NCI-H2196 treated with DMSO at 0.1 percent for 48 hours (cell line): Measurements from ENCODE around the gene HAUS1.
"Not testable (repeated sequence)": the region's sequence is repeated elsewhere in the genome, so short reads cannot be mapped to it uniquely, and the experiment has no call there.

ENCODE experiments used
- DNase-seq: peaks from one replicate; lab custom pipeline; 2025; ENCODE audit not compliant: unreplicated experiment; lab: John Stamatoyannopoulos, UW

The HAUS1 gene

DNA sequence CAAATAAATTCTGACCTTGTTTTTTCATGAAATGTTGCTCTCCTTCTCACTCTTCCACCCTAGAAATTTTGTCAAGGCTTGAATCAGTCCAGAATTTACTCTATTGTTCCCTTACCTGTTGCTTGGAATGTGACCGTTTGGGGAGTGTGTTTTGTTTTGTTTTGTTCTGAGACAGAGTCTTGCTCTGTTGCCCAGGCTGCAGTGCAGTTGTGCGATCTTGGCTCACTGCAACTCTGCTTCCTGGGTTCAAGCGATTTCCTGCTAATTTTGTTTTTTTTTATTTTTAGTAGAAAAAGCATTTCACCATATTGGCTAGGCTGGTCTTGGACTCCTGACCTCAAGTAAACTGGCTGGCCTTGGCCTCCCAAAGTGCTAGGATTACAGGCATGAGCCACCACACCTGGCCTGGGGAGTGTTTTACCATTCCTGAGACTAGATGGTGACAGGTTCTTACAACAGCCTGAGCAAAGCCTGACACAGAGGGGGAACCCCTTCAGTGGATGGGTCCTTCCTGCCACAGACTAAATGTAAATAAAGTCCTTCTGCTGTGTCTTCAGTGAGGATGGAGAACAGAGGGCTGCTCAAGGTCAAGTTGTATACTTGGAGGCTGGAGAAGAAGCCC lies 52.0 kb downstream of the HAUS1 start:
- no peak for DNase-seq

DNA sequence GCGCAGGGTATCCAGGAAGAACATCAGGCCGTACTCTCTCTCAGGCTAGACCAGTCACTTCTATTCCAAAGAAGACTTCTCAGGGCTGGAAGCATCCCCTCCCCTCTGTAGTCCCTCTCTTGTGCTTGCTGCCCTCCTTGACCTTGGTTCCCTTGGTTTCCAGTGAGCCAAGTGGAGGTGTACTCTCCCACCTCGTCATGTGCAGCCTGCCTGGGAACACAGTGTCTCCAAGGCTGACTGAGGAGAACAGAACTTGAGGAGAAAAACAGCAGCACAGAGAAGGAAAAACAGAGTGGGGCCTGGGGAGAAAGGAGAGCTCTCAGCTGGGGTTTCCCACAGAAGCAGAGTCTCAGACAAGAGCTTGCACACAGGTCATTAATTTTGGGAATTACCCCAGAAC lies 52.7 kb downstream of the HAUS1 start:
- DNase-seq, result no peak

DNA sequence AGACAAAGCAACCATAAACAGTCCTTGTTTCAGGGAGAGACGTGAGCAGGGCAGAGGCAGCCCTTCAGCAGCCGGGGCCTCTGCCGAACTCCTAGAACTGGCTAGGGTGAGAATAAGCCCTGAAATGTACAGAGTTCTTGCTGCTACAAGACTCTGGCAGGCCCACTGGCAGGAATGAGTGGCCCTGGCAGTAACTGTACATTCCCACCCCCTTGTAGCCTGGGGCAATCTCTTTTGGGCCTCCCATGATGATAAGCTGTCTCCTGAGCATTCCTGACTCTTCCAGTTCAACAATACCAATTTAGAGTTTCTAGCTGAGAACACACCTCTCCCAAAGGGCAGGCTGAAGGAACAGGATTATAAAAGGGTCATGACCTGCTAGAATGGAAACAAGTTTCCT lies 54.3 kb downstream of the HAUS1 start:
- DNase-seq, result no peak

DNA sequence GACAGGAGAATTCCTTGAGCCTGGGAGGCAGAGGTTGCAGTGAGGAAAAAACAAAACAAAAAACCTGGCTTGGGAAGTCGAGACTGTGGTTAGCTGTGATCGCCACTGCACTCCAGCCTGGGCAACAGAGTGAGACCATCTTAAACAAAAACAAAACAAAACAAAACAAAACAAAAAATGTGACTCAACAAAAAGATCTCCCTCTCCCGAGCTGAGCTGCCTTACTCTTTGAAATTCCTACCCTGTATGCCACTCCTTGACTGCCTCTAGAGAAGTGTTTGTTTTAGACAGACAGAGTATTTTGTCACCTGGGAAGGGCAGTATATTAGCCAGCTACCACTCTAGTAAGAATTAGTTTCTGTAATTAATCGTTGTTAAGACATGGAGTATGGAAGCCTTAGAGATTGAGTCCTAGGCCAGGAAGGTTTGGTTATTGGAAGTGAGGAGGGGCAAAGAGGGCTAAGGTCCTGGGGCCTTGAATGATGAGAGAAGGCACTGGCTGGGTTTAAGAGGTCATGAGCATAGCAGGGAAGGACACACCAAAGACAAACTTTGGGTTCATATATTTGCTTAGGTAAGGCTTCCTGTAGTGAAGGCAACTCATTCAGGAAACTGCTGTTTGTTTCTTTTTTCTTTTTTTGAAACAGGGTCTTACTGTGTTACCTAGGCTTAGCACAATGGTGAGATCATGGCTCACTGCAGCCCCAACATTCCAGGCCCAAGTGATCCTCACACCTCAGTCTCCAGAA lies 56.0 kb downstream of the HAUS1 start:
- no peak for DNase-seq

DNA sequence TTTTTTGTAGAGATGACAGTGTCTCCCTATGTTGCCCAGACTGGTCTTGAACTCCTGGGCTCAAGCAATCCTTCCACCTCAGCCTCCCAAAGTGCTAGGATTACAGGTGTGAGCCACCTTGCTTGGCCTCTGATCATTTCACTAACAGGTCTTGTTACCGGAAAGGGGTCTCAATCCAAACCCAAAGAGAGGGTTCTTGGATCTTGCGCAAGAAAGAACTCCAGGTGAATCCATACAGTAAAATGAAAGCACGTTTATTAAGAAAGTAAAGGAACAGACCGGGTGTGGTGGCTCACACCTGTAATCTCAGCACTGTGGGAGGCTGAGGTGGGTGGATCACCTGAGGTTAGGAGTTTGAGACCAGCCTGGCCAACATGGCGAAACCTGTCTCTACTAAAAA lies 56.7 kb downstream of the HAUS1 start:
- DNase-seq, result not testable (repeated sequence)

DNA sequence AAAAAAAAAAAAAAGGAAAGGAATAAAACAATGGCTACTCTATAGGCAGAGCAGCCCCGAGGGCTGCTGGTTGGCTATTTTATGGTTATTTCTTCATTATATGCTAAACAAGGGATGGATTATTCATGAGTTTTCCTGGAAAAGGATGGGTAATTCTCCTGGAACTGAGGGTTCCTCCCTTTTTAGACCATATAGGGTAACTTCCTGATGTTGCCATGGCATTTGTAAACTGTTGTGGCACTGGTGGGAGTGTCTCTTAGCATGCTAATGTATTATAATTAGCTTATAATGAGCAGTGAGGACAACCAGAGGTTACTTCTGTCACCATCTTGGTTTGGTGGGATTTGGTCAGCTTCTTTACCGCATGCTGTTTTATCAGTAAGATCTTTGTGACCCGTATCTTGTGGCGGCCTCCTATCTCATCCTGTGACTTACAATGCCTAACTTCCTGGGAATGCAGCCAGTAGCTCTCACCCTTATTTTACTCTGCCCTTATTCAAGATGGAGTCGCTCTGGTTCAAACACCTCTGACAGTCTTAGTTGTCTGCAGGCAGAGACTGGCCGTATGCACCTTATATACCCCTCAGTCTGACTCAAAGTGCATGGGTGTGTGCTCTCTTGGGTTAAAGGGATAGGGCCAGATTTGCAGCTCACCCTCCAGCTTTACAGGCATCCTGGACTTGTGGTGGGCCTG lies 57.7 kb downstream of the HAUS1 start:
- no peak for DNase-seq

DNA sequence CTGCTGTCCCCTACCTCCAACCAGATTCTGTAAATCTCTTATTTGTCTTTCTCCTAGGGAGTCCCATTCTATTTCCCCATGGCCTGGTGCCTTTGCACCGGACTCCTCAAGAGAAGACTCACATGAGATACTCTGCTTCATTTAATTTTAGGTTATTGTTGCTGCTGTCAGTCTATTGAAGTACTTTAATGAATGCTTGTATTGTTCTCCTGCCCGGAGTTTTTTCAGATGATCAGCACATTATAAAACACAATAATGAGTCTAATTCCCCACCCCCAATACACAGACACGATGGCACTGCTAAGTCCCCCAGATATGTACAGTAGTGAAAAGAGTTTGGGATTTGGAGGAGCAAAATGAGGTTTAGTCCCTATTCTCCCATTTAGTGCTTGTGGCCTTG lies 58.9 kb downstream of the HAUS1 start:
- no peak for DNase-seq

DNA sequence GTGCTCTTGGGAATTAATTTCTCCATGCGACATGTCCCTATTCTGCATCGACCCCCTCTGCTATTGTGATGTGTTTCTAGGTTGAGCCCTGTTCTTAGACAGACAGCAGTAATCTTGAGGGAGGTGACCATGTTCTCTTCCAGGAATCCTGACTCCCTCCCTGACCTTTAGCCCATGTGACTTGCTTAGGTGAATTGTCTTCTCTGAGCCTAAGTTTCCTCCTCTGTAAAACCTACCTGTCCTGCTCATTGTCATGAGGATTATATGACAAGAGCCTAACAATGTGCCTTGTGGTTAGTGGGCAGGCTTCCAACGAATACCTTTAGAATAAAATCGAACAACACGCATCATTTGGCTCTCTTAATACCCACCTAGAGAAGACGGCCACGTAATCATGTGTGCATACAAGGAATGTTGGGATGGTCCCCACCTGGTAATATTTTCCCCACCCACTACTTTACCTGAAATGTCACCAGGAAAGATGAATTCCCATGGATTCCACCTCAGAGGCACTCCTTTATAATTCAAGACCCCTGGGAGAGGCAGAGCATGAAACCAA lies 59.8 kb downstream of the HAUS1 start:
- no peak for DNase-seq

DNA sequence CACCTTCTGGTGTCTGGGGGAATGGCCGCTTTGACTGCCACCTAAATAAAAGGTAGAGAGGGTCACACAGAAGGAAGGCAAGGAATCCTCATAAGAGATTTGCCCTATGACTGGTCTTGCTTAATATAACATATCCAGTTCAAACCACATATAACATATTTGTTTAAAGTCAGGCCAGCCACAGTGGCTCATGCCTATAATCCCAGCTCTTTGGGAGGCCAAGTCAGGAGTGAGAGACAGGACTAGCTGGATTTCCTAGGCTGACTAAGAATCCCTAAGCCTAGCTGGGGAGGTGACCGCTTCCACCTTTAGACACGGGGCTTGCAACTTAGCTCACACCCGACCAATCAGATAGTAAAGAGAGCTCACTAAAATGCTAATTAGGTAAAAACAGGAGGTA lies 60.3 kb downstream of the HAUS1 start:
- DNase-seq, result not testable (repeated sequence)

DNA sequence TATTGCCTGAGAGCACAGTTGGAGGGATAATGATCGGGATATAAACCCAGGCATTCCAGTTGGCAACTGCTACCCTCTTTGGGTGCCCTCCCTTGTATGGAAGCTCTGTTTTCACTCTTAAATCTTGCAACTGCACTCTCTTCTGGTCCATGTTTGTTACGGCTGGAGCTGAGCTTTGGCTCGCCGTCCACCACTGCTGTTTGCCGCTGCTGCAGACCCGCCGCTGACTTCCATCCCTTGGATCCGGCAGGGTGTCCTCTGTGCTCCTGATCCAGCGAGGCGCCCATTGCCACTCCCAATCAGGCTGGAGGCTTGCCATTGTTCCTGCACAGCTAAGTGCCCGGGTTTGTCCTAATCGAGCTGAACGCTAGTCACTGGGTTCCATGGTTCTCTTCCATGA lies 60.7 kb downstream of the HAUS1 start:
- DNase-seq, result no peak

DNA sequence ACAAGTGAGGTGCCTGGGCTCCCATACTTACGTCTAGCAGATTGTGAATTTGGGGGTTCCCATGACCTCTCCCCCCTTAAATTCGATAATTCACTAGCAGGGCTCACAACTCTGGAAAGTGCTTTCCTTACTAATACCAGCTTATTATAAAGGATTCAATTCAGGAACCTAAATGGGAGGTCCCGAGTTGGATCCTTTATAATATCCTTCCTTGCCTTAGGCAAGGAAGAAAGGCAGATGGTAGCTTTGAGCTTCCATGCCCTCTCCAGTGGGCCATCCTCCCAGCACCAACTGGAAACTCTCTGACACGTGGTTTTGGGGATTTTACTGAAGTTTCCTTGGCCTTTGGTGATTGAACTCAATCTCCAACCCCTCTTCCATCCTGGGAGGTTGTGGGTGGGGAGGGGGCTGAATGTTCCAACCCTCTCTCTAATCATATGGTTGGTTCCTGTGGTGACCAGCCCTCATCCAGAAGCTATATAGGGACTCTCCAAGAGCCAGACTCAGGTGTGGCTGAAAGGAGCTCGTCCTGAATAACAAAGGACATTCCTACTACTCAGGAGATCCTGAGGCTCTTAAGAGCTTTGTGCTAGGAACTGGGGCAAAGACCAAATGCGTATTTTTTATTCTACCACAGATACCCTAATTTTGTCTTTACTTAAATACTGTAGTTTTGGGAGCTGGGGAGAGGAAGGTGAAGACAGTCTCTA lies 62.2 kb downstream of the HAUS1 start:
- DNase-seq, result no peak

DNA sequence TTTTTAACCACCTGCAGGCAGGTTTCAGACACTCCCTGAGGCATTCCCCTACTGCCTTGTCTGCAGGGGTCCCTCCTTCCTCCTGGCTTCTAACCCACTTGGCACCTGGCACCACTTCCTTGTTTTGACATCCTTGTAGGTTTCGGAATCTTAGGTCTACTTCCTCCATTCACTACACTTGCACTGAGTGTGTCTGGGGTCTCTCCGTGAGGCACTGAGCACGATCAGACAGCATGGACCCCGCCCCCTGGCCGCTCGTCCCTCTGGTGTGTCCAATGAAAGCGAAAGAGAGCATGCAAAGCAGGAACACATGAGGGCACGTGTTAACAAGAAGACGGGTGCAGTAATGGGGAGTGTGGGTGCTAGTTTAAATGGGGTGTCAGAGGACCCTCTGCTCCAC lies 63.8 kb downstream of the HAUS1 start:
- DNase-seq, result no peak

DNA sequence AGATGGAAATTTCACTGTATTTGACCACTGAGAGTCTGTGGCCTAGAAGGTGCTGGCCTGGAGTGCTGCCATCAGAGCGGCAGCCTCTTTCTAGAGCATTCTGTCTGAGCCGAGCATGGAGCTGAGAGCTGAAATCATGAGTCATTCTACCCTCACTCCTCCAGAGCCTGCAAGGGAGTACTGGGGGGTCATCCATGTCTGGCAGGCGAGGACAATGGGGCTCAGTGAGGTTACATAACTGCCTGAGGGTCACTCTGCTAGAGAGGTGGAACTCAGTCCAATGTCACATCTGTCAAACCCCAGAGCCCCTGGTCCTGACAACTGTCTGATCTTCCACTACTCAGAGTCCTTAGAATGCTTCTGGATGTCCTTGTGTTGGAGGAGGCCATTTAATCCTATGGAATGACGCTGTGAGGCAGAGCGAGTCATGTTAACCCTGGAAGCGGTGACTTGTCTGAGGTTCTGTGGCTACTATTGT lies 65.3 kb downstream of the HAUS1 start:
- no peak for DNase-seq

DNA sequence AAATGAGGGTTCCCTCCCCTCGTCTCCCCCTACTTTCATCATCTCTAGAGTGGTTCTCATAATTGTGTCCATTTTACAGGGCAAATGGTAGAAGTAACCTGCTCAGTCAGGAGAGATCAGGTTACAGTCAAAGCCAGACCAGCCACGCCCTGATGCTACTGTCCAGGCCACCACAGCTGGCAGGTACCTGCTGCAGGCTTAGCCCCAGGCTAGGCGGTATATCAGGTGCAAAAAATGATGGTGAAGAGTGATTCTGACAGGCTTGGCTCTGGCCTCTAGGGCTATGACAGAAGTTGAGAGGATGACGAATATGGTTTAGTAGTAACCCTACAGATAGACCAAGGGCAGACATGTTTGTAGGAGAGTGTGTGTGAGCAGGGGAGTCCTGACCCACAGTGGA lies 67.1 kb downstream of the HAUS1 start:
- no peak for DNase-seq

DNA sequence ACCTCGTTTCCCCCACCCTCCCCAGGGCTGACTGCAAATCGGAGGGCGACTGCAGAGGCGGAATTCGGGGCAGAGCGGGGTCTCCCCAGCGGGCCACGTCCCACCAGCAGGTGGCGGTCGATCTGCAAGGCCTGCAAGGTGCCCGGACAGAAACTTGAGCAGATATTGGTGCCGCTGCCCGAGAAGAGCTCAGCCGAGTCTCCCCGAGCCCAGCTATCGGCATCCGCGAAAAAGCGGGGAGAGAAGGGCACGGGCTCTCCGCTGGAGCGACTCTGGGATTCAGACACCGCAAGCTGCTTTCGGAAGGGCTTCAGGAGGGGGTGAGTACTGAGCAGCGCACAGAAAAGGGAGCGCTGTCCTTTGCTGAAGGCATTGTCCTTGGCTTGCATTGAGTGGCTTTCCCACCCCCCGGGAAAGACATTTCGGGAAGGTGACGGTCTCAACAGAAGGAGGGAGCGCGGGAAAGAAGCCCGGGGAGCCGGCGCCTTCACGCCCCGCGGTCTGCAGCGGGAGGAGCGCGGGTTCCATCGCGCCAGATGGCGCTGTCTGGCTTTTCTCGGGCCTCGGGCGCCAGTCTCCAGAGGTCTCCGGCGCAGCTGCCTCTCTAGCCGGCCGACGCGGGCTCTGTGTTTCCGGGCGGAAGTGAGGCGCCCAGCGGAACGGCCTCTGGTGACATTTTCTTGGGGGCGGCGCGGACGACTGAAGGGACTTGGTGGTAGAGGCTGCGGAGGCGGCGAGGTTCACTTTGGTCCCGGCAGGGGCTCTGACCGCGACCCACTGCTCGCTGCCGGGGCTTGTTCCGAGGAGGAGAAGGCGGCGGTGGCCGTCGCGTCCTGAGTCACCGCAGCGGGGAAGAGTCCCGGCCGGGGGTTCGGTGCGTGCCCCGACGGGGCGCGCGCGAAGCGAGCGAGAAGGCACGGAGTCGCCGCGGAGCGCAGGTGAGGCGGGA lies 69.5 kb downstream of the HAUS1 start:
- peak; percentile 80 for DNase-seq

DNA sequence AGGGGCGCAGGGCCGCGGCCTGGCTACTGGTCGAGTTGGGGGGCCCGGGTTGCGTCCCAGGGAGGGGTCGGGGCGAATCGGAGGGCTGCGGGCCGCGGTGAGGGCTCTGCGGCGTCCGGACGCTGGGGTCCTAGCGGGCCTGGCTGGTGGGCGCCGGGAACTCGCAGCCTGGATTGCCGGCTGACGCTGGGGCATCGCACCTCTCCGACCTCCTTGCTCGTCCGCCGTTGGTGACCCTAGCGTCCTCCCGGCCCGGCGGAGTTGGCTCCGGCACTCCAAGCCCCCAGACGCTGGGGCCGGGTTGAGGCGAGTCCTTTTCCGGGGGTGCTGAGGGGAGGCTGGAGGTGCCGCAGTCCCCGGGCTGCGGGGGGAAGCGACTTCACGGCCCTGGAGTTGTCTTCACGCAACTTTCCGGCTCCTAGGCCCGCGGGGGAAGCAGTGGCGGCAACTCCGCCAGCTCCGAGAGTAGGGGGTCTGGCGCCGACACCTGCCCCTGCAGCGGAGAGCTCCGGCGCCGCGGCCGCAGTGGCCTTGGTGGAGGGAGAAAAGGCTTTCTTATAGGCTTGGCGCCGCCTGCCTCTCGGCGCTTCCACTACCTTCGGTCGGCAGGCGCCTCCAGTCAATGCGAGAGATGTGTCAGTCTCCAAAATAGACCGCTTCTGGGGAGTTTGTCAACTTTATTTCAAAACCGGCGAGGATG lies 70.3 kb downstream of the HAUS1 start:
- no peak for DNase-seq

DNA sequence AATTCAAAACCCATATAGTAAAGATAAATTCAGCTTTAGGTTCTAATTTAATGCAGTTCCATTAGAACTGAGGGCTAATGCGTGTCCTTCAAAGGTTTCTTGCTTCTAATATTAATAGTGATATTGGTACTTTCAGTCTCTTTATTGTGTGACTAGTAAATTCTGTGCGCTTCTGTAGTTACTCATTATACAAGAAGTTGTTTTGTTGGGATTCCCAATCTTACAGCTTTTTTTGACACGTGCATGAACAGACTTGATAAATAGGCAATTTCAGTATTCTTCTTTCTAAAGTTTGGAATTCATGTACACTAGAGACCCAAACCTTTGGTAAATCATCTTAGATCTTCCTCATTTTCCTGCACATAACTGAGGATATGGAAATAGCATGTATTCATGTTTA lies 71.8 kb downstream of the HAUS1 start:
- DNase-seq, result no peak
